ENCODE measurements around the gene RNASE11.

DNA sequence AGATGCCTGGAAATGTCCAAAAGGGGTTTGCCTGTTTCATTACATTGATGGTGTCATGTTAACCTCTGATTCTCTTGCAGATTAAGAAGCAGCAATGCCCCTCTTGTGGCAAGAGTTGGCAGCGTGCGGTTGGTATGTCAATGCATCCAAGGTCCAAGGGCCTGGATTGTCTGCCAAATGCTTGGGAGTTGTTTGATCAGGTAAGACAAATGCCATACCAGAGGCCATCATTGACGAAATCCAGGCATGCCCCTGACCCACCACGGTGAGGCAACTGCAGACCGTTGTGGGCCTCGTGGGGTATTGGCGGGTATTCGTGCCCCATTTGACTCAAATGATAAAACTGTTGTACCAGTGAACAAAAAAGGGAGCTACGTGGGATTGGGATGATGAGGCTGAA is 14.8 kb upstream of the RNASE11 start:
- TF ChIP-seq POLR2AphosphoS5 (IDR thresholded peaks at IDR 0.05; ENCODE audit: borderline replicate concordance, low read depth, low read length): no peak
- TF ChIP-seq EZH2 (IDR thresholded peaks at IDR 0.05): no peak
- TF ChIP-seq FOXP2 (optimal IDR thresholded peaks at IDR 0.05; ENCODE audit: control extremely low read depth, extremely low read length, insufficient read depth): no peak
